Measurements from ENCODE around the gene RBP7. TPM values are rescaled to one million over a fixed set of nuclear protein-coding genes. Genes with fewer than 3 reads are reported as not detected.

RBP7 gene
- total RNA-seq, 1 donor from 2014 or later: 23.1 TPM

DNA sequence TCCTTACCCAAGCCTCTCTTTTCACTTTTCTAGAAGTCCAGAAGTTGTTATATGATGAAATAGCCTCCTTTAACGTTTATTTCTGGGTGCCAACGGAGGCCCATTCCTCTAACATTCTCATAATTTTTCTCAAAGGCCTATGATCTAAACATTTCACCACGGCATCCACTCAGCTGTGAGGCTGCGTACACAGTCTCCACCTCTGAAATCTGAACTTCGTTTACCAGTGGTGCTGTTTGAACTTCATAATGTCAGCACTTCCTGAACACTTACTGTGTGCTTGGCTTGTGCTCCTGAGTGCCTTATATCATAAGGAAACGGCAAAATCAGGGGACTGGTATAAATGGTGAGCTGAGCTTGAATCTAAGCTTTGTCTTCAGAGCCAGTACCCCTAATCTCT is 12.0 kb upstream of the RBP7 start:
- intact Hi-C loops (cut with micrococcal nuclease): no loop called here
- DNase-seq: no peak
- no peaks in the 10 kb centered on the region for H3K27me3 ChIP-seq (ENCODE audit: low read depth)
- peak overlapping the region; percentile 75 for H3K27ac ChIP-seq (replicated peaks)
- H3K9me3 ChIP-seq (replicated peaks): no peaks in the 10 kb centered on the region
- TF ChIP-seq, protein P1, sequence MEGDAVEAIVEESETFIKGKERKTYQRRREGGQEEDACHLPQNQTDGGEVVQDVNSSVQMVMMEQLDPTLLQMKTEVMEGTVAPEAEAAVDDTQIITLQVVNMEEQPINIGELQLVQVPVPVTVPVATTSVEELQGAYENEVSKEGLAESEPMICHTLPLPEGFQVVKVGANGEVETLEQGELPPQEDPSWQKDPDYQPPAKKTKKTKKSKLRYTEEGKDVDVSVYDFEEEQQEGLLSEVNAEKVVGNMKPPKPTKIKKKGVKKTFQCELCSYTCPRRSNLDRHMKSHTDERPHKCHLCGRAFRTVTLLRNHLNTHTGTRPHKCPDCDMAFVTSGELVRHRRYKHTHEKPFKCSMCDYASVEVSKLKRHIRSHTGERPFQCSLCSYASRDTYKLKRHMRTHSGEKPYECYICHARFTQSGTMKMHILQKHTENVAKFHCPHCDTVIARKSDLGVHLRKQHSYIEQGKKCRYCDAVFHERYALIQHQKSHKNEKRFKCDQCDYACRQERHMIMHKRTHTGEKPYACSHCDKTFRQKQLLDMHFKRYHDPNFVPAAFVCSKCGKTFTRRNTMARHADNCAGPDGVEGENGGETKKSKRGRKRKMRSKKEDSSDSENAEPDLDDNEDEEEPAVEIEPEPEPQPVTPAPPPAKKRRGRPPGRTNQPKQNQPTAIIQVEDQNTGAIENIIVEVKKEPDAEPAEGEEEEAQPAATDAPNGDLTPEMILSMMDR (IDR thresholded peaks at IDR 0.05; ENCODE audit: borderline replicate concordance): no peak
- peaks cover 43% of the 10 kb centered on the region for H3K36me3 ChIP-seq
- peaks cover 17% of the 10 kb centered on the region for H3K4me1 ChIP-seq
- no peak overlapping the region for H3K4me3 ChIP-seq

DNA sequence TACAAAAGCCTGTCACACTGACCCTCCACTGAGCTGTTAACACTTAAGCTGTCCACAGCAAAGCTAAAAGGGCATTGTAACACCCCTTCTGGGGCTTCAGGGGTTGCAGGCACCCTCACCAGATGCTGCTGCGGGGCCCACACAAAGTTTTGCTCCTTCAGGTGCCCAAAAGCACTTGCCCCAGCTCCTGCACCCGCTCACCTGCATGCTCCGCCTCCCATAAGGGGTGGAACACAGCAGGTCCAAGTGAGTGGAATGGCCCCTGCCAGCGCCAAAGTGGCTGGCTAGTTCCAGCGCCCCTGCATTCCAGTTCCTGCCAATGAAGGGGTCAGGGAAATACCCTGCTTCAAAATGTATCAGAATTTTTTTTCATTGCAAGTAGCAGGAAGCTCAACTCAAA is 7.3 kb upstream of the RBP7 start:
- TF ChIP-seq, protein P1 (IDR thresholded peaks at IDR 0.05; ENCODE audit: borderline replicate concordance): no peak
- Histone ChIP-seq H3K27ac (replicated peaks) (peak overlapping the region; percentile 86), H3K4me1 (peaks cover 44% of the 10 kb centered on the region), H3K4me3 (no peak overlapping the region), H3K36me3 (no peaks in the 10 kb centered on the region), H3K9me3 (replicated peaks) (no peaks in the 10 kb centered on the region), H3K27me3 (ENCODE audit: low read depth) (no peaks in the 10 kb centered on the region)
- intact Hi-C loops (cut with micrococcal nuclease): no loop called here
- no peak for DNase-seq

- intact Hi-C loops (cut with micrococcal nuclease): no loop called here
- H3K4me3 ChIP-seq: peak overlapping the region; percentile 8
- no peaks in the 10 kb centered on the region for H3K27me3 ChIP-seq (ENCODE audit: low read depth)
- H3K27ac ChIP-seq (replicated peaks): peak overlapping the region; percentile 86
- no peaks in the 10 kb centered on the region for H3K9me3 ChIP-seq (replicated peaks)
- H3K4me1 ChIP-seq: peaks cover 44% of the 10 kb centered on the region
- TF ChIP-seq, protein P1 (IDR thresholded peaks at IDR 0.05; ENCODE audit: borderline replicate concordance): no peak
- no peaks in the 10 kb centered on the region for H3K36me3 ChIP-seq
- DNase-seq: peak; percentile 19
These were observed 6.1 kb upstream of the RBP7 start for GRCh38 chr1:9990944-9991343.

DNA sequence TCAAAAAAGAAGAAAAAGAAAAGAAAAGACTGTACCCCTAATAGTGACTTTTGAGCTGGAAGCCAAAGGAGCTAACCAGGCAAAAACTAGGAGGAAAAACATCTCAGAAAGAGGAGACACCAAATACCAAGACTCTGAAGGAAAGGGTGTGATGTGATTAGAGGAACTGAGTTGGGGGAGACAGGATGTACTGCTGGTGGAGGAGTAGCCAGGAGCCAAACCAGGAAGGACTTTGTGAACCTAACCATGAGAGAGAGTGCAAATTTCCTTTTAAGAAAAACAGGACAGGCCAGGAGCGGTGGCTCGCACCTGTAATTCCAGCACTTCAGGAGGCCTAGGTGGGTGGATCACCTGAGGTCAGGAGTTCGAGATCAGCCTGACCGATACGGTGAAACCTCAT is 4.1 kb upstream of the RBP7 start:
- no peak for DNase-seq
- peaks cover 11% of the 10 kb centered on the region for H3K27me3 ChIP-seq (ENCODE audit: low read depth)
- no peaks in the 10 kb centered on the region for H3K36me3 ChIP-seq
- TF ChIP-seq, protein P1 (IDR thresholded peaks at IDR 0.05; ENCODE audit: borderline replicate concordance): no peak
- H3K9me3 ChIP-seq (replicated peaks): no peaks in the 10 kb centered on the region
- peak overlapping the region; percentile 7 for H3K4me3 ChIP-seq
- intact Hi-C loops (cut with micrococcal nuclease): no loop called here
- peak overlapping the region; percentile 86 for H3K27ac ChIP-seq (replicated peaks)
- H3K4me1 ChIP-seq: peaks cover 57% of the 10 kb centered on the region

DNA sequence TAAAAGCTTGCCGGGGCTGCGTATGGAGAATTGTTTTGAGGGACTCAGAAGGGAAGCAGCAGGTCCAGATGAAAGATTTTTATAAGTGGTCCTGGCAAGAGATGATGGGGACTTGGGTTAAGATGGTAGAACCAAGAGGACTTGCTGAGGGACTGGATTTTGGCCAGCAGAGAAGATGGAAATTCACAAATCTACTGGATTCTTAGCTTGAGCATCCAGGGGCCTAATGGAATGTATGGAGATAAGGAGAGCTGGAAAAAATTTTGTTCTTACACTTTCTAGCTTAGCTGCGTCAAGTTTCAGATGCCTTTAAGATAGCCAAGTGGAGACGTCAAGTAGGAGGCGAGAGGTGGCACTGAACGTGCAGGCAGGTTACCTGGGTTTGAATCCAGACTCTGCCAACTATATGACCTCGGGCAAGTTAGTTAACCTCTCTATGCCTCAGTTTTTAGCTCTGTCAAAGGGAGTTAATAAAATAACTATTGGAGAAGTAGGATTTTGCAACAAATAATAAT is 3.4 kb upstream of the RBP7 start:
- DNase-seq: no peak
- intact Hi-C loops (cut with micrococcal nuclease): no loop called here
- peaks cover 18% of the 10 kb centered on the region for H3K27me3 ChIP-seq (ENCODE audit: low read depth)
- peak overlapping the region; percentile 86 for H3K27ac ChIP-seq (replicated peaks)
- H3K4me3 ChIP-seq: peak overlapping the region; percentile 7
- no peaks in the 10 kb centered on the region for H3K9me3 ChIP-seq (replicated peaks)
- no peaks in the 10 kb centered on the region for H3K36me3 ChIP-seq
- H3K4me1 ChIP-seq: peaks cover 64% of the 10 kb centered on the region
- TF ChIP-seq, protein P1 (IDR thresholded peaks at IDR 0.05; ENCODE audit: borderline replicate concordance): no peak

All from left ventricle myocardium inferior (tissue), 1 donor.